ENCODE measurements around the gene LRRC14B.

Gene LRRC14B

DNA sequence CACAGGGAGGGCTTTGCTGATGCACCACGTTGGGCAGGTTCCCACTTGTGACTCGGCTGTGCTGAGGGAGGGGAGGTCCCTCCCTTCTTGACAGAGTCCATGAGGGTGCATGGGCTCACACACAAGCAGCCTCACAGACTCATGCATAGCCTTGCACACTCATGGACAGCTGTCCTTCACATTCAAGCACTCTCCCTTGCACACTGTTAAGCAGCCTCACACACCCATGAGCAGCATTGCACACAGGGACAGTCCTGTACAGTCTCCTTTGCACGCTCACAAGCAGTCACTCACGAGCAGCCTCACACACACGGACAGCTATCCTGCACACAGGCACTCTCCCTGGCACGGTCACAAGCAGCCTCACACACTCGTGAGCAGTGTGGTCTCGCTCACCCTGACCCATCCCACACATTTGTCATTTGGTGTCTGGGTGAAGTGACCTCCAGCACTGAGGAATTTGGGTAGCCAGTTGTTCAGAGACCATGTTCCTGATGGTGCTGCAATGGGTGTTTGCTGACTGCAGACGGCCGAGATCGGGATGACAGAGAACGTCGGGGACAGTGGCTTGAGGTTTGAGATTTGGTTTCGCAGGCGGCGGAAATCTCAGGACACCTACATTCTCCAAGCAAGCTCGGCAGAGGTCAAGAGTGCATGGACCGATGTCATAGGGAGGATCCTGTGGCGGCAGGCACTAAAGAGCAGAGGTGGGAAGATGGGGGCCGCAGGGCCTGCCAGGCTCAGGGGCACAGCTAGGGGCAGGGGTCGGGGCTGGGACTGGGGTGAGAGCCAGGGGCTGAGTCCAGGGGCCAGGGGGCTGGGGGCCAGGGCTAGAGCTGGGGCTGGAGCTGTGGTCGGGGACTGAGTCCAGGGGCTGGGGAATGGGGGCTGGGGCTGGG, 17.7 kb upstream of the LRRC14B start:
- in situ Hi-C loops (cut with MboI; ENCODE audit: low sequenced_read_pairs) = no loop called here

DNA sequence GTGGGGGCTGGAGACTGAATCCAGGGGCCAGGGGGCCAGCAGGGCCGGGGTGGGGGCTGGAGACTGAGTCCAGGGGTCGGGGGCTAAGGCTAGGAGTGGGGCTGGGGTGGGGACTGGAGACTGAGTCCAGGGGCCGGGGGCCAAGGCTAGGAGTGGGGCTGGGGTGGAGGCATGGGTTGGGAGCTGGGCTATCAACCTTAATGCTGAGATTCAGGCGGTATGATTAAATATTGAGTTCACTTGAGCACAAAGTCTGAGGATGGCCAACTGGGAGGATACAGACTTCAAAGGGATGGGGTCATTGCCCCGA, 17.0 kb upstream of the LRRC14B start:
- in situ Hi-C loops (cut with MboI; ENCODE audit: low sequenced_read_pairs) = no loop called here

DNA sequence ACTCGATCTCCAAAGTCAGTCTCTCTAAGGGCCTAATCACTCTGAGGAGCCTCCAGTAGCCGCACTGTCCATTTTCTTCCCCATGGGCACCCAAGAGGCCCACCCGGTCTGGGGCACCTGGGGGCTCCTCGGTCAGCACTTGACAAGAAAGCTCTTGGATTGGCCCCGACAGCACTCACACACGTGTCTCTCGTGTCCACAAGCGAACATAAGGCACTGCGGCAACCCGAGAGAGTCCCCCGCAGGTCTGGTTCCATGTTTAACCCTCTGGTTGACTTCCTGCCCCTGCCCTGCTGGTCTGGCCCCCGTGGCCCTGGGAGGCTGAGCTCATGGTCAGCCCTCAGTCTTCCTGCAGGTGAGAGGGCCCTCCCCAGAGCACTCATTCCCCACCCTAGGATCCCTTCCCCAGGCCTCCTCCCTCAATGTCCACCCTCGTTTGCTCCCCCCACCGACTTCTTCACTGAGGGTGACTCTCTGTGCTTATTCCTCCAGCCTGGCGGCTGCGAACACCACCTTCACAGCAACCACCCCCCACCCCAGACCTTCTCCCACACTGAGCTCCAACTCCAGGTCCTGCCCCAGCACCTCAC, 16.3 kb upstream of the LRRC14B start:
- in situ Hi-C loops (cut with MboI; ENCODE audit: low sequenced_read_pairs) = no loop called here

DNA sequence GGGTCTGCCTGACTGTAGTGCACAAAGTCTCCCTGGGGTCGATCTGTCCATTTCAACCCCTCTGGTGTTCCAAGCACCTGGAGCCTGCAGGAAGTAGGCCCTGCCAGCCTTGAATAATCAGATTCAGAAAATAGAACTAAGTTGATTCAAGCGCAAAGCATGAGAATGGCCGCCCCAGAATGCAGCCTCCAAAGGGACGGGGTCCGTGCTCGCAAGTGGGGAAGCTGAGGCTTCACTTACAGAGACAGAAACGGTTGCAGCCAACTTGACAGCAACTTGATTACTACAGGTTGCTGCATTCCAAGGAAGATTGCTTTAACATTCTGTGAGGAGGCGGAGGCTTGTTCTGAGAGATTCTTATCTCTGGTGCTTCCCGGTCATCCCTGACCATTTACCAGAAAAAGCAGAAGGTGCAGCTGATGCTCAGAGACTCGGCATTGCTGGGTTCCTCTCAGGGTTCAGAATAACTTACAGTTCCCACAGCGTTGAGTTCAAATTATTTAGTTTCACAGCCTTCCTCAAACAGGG, 14.9 kb upstream of the LRRC14B start:
- in situ Hi-C loops (cut with MboI; ENCODE audit: low sequenced_read_pairs) = no loop called here

DNA sequence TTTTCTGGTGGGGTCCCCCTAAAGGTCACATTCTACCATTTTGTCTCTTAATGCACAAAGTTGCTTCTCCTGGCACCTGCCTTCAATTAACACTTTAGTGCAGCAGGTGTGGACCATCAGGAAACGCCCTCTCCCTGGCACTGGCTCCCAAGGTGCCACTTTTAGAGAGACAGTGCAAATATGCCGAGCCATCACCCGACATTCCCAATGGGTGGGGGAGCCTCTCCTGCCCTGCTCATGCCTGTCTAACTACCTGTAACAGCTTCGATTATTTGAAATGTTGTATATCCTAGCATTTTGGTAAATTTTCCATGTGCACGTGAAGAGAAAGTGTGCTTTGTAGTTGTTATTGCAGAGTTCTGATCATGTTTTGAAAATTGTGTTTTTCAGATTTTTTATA, 13.2 kb upstream of the LRRC14B start:
- in situ Hi-C loops (cut with MboI; ENCODE audit: low sequenced_read_pairs) = no loop called here

DNA sequence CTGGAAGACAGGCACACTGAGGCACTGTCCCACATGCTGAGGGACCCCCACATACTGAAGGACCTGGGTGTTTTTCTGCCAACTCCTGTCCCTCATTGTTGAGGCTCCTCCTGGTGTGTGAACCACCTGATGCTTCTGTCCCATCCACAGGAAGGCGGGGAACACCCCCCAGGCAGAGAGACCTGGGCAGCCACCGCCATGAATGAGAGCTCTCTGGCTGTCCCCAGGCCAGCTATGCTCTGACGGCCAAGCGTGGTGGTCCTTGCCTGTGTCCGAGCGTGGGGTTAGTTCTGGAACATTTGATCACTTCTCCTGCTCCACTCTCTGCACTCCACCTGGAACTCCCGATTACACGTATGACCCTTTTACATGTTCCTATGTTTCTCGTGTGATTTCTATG, 11.9 kb upstream of the LRRC14B start:
- in situ Hi-C loops (cut with MboI; ENCODE audit: low sequenced_read_pairs) = no loop called here

DNA sequence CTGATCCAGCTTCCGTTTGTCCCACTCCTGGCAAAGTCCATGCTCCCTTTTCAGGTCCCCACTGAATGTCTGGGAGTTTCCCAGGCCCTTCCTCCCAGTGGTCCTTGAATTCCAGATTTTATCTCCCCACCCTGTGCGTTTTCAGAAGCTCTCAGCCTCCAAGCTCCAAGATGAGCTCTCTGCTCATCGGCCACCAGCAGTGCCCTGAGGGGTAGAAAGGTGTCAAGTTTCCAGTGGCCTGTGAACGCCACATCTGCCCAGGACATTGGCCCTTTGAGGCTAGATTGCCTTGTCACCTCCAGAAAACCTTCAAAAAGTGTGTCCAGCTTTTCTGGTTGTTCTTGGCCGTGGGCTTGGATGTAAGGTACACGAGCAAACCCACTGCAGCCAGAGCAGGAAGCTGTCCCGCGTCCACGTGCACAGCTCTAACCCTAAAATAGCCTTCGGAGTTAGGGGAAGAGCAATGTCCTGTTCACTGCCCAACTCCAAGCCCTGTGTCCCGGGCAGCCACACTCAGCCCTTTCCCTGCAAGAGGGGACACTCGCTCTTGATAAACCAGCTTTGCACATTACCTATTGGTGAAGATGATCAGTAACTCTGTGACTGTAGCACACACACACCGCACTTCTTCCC, 10.9 kb upstream of the LRRC14B start:
- in situ Hi-C loops (cut with MboI; ENCODE audit: low sequenced_read_pairs) = no loop called here

DNA sequence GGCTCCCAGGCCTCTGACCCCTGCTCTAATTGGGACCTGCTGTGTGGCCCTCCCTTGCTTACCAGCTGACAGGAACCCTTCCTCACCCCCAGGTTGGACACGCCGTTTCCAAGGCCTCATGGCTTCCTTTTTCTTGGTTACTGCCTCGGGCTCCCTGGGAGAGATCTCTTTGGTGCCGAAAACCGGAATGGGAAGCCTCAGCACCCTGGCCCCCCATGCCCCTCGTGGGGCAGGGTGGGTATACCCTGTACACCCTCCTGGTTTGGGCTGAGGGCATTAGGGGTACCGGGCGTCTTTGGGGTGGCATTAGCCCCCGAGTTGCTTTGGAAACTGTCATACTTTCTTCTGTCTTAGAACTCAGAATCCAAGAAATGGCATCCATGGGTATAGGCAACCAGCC, 10.1 kb upstream of the LRRC14B start:
- in situ Hi-C loops (cut with MboI; ENCODE audit: low sequenced_read_pairs) = no loop called here

DNA sequence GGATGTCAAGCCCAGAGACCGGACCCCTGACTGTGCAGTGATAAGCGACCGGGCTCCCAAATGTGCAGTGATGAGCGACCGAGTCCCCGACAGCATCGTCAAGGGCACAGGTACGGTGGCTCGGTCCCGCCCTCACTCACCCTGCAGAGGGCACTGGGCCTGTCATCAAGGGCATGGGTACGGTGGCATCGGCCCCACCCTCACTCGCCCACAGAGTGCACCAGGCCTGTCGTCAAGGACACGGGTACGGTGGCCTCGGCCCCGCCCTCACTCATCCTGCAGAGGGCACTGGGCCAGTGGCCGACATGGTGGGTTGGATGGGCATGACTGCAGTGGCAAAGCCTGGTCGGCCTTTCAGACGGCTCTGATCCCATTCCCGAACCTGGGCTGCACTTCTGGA, 9.7 kb upstream of the LRRC14B start:
- in situ Hi-C loops (cut with MboI; ENCODE audit: low sequenced_read_pairs) = no loop called here

DNA sequence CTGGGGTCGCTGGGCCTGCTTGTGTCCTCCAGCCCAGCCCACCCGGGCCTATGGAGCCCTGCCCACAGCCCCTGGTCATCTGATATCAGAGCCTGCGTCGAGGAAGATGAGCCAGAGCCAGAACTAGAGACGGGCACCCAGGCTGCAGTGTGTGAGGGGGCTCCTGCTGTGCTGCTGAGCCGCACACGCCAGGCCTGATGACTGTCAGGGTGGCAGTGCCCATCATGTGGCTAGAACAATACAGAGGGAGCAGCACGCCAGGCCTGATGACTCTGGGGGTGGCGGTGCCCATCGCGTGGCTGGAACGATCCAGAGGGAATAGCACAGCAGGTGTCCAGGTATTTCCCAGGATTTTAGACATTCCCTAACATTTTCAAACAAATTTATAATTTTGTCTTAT, 9.2 kb upstream of the LRRC14B start:
- in situ Hi-C loops (cut with MboI; ENCODE audit: low sequenced_read_pairs) = no loop called here

DNA sequence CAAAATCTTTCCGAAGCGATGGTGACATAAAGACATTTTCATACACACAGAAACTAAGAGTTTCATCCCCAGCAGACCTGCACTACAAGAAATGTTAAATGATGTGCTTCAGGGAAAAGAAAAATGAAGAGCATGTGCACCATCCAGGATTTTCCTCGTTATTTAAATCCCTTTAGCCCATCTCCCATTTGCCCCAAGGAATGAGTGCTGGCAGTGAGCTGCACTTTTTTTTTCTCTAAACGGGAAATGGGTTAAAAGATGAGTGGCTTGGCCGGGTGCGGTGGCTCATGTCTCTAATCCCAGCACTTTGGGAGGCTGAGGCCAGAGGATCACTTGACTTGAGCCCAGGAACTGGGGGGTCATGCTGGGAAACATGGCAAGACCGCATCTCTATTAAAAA, 6.8 kb upstream of the LRRC14B start:
- in situ Hi-C loops (cut with MboI; ENCODE audit: low sequenced_read_pairs) = no loop called here

DNA sequence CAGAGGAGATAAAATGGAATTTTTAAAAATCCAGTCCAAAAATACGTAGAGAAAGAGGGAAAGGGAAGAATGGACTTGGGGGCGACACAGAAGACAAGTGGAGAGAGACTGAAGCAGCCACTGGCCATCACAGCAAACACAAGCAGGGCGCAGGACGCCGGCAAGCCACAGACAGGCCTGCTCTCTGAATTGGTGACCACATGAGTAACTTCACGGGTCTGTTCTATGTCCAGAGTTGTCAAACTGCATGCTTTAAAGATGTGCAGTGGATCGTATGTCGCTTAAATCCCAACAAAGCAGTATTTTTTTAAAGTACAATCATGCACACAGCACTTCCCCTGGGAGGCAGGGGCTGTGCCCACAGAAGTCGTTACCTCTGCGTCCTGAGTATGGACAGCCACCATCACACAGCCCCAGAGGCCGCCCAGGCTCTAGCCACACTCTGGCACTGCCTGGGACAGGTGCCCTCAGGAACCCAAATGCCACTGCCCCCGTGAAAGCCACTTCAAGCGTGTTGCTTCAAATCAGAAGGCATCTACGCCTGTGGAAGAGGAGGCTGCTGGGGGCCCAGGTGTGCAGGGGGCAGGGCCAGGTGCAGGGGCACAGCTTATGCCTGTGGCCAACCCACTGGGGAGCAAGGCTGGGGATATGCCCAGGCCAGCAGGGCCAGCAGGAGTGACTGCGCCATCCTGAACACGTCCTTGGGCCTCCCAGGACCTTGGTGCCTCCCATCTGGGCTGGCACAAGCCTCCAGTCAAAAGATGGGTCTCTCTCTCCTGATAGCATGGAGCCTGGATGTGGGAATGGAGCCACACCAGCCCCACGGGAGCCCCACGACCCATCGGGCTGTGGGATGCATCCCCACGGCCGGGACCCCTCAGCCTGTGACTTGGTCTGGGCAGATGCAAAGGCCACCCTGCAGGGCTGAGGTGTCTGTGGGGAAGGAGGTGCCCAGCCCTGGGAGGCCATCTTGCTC, 5.9 kb upstream of the LRRC14B start:
- in situ Hi-C loops (cut with MboI; ENCODE audit: low sequenced_read_pairs) = no loop called here

DNA sequence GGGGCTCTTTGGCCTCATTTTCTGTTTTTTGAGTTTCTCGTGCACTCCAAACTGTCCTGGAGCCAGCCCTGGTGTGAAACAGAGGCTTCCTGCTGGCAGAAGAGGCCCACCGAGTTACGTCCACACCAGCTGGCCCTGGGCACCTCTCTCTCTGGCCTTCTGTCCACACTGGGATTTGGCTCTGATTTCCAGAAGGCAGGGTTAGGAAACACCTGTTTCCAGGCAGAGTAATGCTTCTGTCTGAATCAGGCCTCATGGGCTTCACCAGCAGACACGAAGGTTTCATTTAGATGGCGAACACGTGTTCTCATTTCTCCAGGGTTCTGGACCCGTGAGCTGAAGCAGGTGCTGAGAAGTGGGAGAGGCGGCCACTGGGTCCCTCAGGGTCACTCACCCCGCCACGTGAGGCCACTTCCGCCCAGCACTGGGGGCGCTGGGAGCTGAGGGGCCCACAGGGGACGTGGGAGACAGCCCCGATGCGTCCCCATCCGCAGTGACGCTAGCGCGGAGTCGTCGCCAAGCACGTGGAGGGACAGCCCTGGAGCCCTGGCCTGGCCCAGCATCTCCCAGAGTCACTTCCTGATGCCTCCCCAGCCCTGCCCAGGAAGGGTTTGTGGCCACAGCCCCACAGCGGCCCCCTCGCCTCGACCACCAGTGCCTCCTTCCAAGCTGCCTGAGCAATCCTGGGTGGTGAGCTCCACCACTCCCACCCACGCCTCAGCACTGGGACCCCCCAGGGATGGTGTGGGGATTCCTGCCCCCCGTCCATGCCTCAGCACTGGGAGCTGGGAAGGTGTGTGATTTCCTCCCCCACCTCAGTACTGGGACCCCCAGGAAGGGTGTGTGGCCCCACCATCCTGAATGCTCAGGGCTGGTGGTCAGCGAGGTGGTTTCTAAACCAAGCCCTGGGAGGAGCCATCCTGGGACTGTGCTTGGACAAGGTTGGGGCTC, 4.9 kb upstream of the LRRC14B start:
- in situ Hi-C loops (cut with MboI; ENCODE audit: low sequenced_read_pairs) = no loop called here

DNA sequence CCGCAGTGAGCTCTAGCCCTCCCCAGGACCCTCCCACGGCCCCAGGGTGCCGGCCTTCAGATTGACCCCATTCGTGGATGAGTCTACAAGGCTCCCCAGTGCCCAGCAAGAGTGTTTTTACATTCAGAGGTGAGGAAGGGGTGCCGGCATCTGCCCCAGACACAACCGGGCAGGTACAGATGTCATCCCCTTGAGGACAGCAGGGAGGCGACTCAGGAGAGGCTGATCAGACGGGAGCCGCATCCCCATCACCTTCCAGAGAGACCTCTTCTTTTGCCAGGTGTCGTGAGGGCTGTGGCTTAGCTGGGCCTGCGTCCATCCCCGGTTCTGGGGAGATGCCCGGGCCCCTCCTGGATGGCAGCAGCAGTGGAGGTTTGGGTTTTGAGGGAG, 4.3 kb upstream of the LRRC14B start:
- in situ Hi-C loops (cut with MboI; ENCODE audit: low sequenced_read_pairs) = no loop called here

DNA sequence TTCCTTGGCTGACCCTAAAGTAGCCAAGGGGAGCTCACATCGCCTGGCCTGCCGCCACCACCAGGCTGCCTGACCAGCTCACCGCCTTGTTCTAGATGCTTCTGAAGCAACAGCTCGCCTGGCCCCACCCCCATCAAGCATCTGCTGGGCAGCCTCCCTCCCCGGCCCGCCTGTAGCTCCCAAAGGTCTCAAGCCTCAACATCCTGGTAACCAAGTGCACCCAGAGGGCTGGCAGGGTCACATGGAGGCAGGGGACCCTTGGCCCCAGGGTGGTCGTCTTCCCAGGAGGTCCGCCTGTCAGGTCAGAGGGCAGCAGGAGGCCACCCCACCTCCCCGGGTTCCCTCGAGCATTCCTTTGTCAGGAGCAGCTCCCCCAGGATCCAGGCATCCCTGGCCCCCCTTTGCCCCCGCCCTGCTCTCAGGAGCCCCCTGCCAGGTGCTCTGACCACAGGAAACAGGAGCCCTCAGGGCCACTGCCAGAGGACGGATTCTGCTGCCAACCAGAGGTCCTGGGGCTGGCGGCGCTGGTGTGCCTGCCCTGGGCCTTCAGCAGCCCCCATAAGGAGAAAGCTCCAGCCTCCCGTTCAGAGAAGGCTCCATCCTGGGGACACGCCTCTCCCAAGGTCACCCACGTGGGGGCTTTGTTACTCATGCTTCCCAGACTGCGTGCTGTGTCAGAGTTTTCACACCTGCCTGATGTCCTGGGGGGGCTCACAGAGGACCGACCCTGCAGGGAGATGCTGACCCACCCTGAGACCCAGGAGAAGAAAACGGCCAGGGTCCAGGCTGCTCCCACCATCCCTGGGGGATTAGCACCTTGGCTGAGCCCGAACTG, 3.5 kb upstream of the LRRC14B start:
- in situ Hi-C loops (cut with MboI; ENCODE audit: low sequenced_read_pairs) = no loop called here

DNA sequence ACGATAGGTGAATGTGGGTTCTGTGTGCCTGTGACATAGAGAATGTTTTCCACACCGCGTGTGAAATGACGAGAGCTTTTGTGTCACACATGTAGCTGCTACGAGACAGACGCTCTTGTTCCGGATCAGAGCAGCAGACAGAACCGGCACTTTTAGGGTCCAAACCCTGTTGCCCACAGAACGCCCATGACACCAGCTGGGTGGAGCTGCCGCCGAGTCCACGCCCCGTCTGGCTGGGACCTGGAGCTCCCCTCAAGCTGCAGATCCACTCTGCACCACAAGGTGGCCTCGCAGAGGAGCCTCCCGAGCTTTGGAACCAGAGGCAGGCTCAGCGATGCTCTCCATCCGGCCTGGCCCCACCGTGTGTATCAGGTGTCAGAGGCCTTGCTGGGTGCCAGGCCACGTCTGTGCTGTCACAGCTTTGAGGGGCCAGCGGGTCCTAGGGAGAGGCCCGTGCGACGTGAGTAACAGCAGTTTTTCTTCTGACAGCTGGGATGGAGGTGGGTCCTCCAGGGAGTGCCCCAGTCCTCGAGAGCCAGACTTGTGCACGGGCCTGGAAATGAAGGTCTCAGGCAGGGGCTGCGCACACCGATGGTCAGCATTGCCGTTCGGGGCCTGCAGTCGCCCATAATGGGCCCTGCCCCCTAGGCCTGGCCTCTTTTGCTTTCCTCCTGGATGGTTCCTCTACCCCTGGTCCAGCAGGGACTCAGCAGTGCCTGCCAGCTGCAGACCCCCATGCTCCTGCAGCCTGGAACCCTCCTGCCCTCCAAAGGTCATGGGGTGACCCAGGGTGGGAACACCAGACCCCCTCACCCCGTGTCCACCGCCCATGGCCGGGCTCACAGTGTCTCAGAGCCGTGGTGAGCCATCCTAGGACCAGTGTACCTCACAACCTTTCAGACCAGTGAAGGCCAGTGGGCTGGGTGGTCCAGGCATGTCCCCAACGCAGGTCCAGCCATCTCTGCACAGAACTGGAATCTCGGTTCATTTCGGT, 2.5 kb upstream of the LRRC14B start:
- in situ Hi-C loops (cut with MboI; ENCODE audit: low sequenced_read_pairs) = no loop called here

DNA sequence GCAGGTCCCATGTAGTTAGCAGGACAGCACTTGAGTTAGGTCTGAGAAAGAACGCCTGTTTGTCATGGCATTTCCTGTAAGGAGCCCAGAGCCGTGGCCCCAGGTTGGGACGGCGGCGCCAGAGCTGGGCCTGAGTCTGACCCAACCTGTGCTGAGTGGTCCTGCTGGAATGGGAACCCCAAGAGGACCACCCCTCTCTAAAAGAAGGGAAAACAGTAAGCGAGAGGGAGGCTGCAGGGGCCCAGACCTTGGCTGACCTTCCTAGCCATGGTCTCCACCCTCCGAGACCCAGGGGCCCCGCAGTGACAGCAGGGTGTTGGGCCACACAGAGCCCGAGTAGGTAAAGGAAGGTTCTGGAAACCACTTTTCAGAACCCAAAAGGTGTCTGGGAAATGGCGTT, 1.8 kb upstream of the LRRC14B start:
- in situ Hi-C loops (cut with MboI; ENCODE audit: low sequenced_read_pairs) = no loop called here

DNA sequence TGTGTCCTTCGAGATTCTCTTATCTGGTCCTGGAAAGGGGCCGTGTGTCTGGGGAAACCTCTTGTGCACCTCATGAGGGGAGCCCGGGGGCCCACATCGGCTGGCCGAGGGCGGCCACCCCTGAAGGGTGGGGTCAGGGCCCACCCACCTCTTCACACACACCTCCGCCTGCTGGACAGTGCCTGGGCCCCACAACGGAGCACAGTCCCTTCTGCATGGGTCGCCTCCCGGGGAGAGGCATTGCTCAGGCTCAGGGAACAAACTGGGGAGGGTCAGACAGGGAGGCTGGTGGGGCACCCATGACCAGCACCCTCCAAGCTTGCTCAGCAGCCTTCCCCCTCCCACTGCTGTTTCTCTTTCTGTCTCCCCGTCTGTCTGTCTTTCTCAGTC, 1.3 kb upstream of the LRRC14B start:
- in situ Hi-C loops (cut with MboI; ENCODE audit: low sequenced_read_pairs) = no loop called here
